Hypothalamus (tissue), 51 donors: Measurements from ENCODE around the gene MLYCD.

Source experiments
- DNase-seq, 51 donors: peaks; one replicate each; lab custom pipeline; 2025; lab: John Stamatoyannopoulos, UW

The MLYCD gene

GRCh38 chr16:83966153-83966696 lies 67.3 kb downstream of the MLYCD start:
- DNase-seq, result no peak

- DNase-seq, result no peak
These were observed 68.2 kb downstream of the MLYCD start for GRCh38 chr16:83967091-83967490.

- DNase-seq, result peak in 26 of 51 donors; percentile 2 to 68 (median 26)
These were observed 69.0 kb downstream of the MLYCD start, which contains the start of gene NECAB2 for GRCh38 chr16:83967838-83968305. Gene NECAB2 (plus strand): TSS chr16:83968244. CDS start chr16:83968649, 405 bp downstream.

GRCh38 chr16:83968306-83968851 lies 69.5 kb downstream of the MLYCD start:
- DNase-seq, result peak in 3 of 51 donors; percentile 29 to 42 (median 40)

GRCh38 chr16:83968891-83969649 lies 70.2 kb downstream of the MLYCD start:
- no peak for DNase-seq

GRCh38 chr16:83969771-83970429 lies 71.0 kb downstream of the MLYCD start:
- DNase-seq, result no peak

GRCh38 chr16:83970430-83970815 lies 71.5 kb downstream of the MLYCD start:
- DNase-seq, result no peak

GRCh38 chr16:83971165-83972130 lies 72.5 kb downstream of the MLYCD start:
- DNase-seq, result no peak

- no peak for DNase-seq
These were observed 73.5 kb downstream of the MLYCD start for GRCh38 chr16:83972256-83973008.

- DNase-seq, result no peak
These were observed 74.2 kb downstream of the MLYCD start for GRCh38 chr16:83973077-83973476.

GRCh38 chr16:83973581-83974385 lies 74.9 kb downstream of the MLYCD start:
- no peak for DNase-seq

GRCh38 chr16:83974475-83974874 lies 75.6 kb downstream of the MLYCD start:
- DNase-seq, result peak in 2 of 51 donors; percentile 26 to 37

- DNase-seq, result no peak
These were observed 76.8 kb downstream of the MLYCD start for GRCh38 chr16:83975590-83976260.
